SU-DHL-6 (cell line): ENCODE measurements around the gene SLC39A11.

ENCODE experiments used
- H2AFZ ChIP-seq: fragments of 200-600 bp; sonication (generic); 2 replicates; pipeline ENCODE4 v1.6.1; 2014; ENCODE audit warnings: low read depth, mild to moderate bottlenecking, moderate library complexity, mixed read lengths, antibody characterized with exemption, low read length; ENCODE audit not compliant: severe bottlenecking
- H3F3A ChIP-seq: fragments of 200-600 bp; shearing (Covaris generic); 2 replicates; pipeline ENCODE4 v1.6.0; 2016; ENCODE audit warnings: antibody characterized with exemption, mild to moderate bottlenecking; ENCODE audit not compliant: insufficient read depth
- H3K27ac ChIP-seq: fragments of 200-600 bp; sonication (generic); 2 replicates; pipeline ENCODE4 v1.5.1; 2016; ENCODE audit warnings: low read depth, mild to moderate bottlenecking, low read length, moderate library complexity, mixed read lengths
- H3K27me3 ChIP-seq: fragments of 200-600 bp; sonication (generic), shearing (Covaris generic); 2 replicates; pipeline ENCODE4 v1.6.0; 2014; ENCODE audit warnings: mild to moderate bottlenecking, low read length
- H3K36me3 ChIP-seq: fragments of 200-600 bp; sonication (generic); 2 replicates; pipeline ENCODE4 v1.6.1; 2014; ENCODE audit warnings: mild to moderate bottlenecking, low read length, mixed read lengths
- H3K4me2 ChIP-seq: fragments of 300-600, 200-600 bp; shearing (Covaris generic), sonication (generic); 2 replicates; pipeline ENCODE4 v1.6.0; 2014; ENCODE audit warnings: low read length, low read depth, mild to moderate bottlenecking; ENCODE audit not compliant: poor library complexity, severe bottlenecking
- H3K4me3 ChIP-seq: fragments of 200-600 bp; sonication (generic); 2 replicates; pipeline ENCODE4 v1.5.1; 2014; ENCODE audit warnings: antibody characterized with exemption, low read length, mild to moderate bottlenecking, mixed read lengths; ENCODE audit not compliant: insufficient read depth, poor library complexity, severe bottlenecking
- H3K79me2 ChIP-seq: fragments of 200-600 bp; sonication (generic); 2 replicates; pipeline ENCODE4 v1.6.1; 2014; ENCODE audit warnings: mild to moderate bottlenecking, low read length, moderate library complexity; ENCODE audit not compliant: insufficient read depth
- H3K9ac ChIP-seq: fragments of 200-600 bp; sonication (generic); 2 replicates; pipeline ENCODE4 v1.7.0; 2014; ENCODE audit warnings: mild to moderate bottlenecking, low read length
- H3K9me2 ChIP-seq: fragments of 200-600 bp; sonication (generic); replicated peaks from 2 replicates; pipeline ENCODE4 v1.6.1; 2014; ENCODE audit warnings: low read length; ENCODE audit not compliant: insufficient read depth
- H3K9me3 ChIP-seq: fragments of 200-600 bp; sonication (generic); 2 replicates; pipeline ENCODE4 v1.6.1; 2014; ENCODE audit warnings: low read length, mixed read lengths; ENCODE audit not compliant: insufficient read depth
- H4K20me1 ChIP-seq: fragments of 200-600 bp; sonication (generic); 2 replicates; pipeline ENCODE4 v1.6.1; 2014; ENCODE audit warnings: low read depth, mild to moderate bottlenecking, antibody characterized with exemption, low read length, moderate library complexity, mixed read lengths
- EZH2phosphoT487 ChIP-seq: fragments of 200-600 bp; sonication (generic), shearing (Covaris generic); conservative IDR thresholded peaks from 2 replicates; pipeline ENCODE4 v1.6.1; 2018; ENCODE audit warnings: mild to moderate bottlenecking, antibody characterized with exemption, low read length, moderate library complexity, mixed read lengths
- TF ChIP-seq, protein P1 (sequence below): fragments of 200-600 bp; sonication (generic); IDR thresholded peaks from one replicate; pipeline ENCODE4 v1.5.1; 2017; ENCODE audit warnings: antibody characterized with exemption, mild to moderate bottlenecking, low read length, moderate library complexity; ENCODE audit not compliant: insufficient read depth, poor library complexity, severe bottlenecking

The SLC39A11 gene

DNA sequence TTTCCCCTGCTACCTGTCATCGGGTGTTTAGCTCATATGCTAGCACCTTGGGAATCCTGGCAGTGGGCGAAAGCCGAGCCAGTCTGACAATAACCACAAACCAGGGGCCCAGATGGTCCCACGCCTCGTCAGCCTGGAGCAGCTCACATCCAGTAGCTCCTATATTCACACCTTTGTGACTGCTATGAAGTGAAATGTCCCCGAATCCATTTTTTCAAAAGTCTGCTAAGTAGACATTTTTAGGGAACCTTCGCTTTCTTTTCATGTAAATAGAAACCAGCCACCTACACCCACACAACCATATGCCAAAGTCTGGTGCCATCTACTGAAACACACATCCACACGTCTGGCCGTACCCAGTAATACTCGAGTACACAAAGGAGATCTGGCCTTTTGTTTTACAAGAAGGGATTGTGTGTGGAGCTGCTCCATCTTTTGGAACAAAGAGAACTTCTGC is 176.8 kb downstream of the SLC39A11 start:
- no peak overlapping the region for H3K4me2 ChIP-seq
- H3K4me3 ChIP-seq: no peak overlapping the region
- H3K27me3 ChIP-seq: no peaks in the 10 kb centered on the region
- no peak overlapping the region for H2AFZ ChIP-seq
- TF ChIP-seq, protein P1, sequence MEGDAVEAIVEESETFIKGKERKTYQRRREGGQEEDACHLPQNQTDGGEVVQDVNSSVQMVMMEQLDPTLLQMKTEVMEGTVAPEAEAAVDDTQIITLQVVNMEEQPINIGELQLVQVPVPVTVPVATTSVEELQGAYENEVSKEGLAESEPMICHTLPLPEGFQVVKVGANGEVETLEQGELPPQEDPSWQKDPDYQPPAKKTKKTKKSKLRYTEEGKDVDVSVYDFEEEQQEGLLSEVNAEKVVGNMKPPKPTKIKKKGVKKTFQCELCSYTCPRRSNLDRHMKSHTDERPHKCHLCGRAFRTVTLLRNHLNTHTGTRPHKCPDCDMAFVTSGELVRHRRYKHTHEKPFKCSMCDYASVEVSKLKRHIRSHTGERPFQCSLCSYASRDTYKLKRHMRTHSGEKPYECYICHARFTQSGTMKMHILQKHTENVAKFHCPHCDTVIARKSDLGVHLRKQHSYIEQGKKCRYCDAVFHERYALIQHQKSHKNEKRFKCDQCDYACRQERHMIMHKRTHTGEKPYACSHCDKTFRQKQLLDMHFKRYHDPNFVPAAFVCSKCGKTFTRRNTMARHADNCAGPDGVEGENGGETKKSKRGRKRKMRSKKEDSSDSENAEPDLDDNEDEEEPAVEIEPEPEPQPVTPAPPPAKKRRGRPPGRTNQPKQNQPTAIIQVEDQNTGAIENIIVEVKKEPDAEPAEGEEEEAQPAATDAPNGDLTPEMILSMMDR: no peak
- no peak for TF ChIP-seq EZH2phosphoT487
- H3K36me3 ChIP-seq: no peaks in the 10 kb centered on the region
- no peaks in the 10 kb centered on the region for H3K9me3 ChIP-seq
- H3K9ac ChIP-seq: no peak overlapping the region
- no peaks in the 10 kb centered on the region for H3F3A ChIP-seq
- no peak overlapping the region for H3K27ac ChIP-seq
- H4K20me1 ChIP-seq: no peaks in the 10 kb centered on the region
- no peaks in the 10 kb centered on the region for H3K9me2 ChIP-seq
- H3K79me2 ChIP-seq: no peaks in the 10 kb centered on the region

DNA sequence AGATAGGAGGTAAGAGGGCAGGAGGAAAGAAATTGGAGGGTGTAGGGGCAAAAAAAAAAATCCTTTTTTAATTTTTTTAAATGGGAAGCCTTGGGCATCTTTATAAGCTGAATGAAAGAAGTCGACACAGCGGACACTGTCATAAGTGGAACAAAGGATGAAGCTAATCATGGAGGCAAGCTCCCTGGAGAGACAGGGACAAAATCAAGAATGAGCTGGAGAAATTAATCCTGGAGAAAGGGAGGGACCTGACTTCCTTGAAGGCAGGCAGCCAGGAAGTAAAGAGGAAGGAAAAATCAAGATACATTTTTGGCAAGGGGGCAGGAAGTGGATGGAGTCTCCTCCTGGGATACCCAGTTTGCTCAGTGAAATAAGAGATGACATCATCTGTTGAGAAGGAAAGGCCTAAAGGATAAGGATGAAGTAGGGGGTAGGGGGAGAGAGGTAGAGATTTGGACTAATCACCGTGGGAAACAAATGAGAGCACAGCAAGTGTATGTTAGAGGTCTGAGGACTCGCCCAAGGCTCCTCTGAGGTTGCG is 179.3 kb downstream of the SLC39A11 start:
- H4K20me1 ChIP-seq: no peaks in the 10 kb centered on the region
- H3K9me3 ChIP-seq: no peaks in the 10 kb centered on the region

DNA sequence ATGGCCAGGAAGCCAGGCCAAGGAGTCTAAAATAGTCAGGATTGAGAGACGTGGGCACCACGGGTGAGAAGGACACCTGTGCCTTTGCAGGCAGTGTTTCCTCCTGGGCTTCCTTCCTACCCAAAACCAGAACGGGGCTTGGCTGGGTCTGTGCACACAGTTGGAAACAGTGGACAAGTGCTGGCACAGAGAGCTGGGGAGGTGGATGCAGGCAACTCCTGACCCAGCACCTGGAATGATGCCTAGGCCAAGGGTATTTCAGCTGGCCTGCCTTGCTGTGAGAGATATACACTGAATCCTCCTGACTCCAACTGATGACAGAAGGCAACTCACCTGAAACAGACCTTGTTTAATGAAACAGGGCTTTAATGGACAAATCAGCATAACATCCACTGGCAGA is 186.2 kb downstream of the SLC39A11 start:
- H3K9ac ChIP-seq: no peak overlapping the region

More for the DNA sequence above, 179.3 kb downstream of the SLC39A11 start:
- no peaks in the 10 kb centered on the region for H3K36me3 ChIP-seq
- no peaks in the 10 kb centered on the region for H3K27me3 ChIP-seq
- no peak overlapping the region for H2AFZ ChIP-seq
- H3K4me3 ChIP-seq: no peak overlapping the region
- H3K9me2 ChIP-seq: no peaks in the 10 kb centered on the region
- no peaks in the 10 kb centered on the region for H3F3A ChIP-seq
- H3K27ac ChIP-seq: no peak overlapping the region
- H3K9ac ChIP-seq: no peak overlapping the region
- no peak overlapping the region for H3K4me2 ChIP-seq
- TF ChIP-seq EZH2phosphoT487: no peak
- TF ChIP-seq, protein P1: no peak
- H3K79me2 ChIP-seq: no peaks in the 10 kb centered on the region

More for the DNA sequence above, 186.2 kb downstream of the SLC39A11 start:
- Histone ChIP-seq H2AFZ (no peak overlapping the region), H3K27me3 (no peaks in the 10 kb centered on the region), H3F3A (no peaks in the 10 kb centered on the region), H3K9me2 (no peaks in the 10 kb centered on the region), H4K20me1 (no peaks in the 10 kb centered on the region), H3K36me3 (no peaks in the 10 kb centered on the region), H3K79me2 (no peaks in the 10 kb centered on the region), H3K27ac (no peak overlapping the region), H3K4me3 (no peak overlapping the region), H3K9me3 (no peaks in the 10 kb centered on the region), H3K4me2 (no peak overlapping the region)
- TF ChIP-seq, protein P1: no peak
- TF ChIP-seq EZH2phosphoT487: no peak
